ENCODE results near the gene ZFAND2B. TPM values are rescaled to one million over a fixed set of nuclear protein-coding genes. Genes with fewer than 3 reads are reported as not detected.

The ZFAND2B gene
- total RNA-seq, 4 donors from 2014 or later: 34.7 to 44.5 (median 37.6) TPM

DNA sequence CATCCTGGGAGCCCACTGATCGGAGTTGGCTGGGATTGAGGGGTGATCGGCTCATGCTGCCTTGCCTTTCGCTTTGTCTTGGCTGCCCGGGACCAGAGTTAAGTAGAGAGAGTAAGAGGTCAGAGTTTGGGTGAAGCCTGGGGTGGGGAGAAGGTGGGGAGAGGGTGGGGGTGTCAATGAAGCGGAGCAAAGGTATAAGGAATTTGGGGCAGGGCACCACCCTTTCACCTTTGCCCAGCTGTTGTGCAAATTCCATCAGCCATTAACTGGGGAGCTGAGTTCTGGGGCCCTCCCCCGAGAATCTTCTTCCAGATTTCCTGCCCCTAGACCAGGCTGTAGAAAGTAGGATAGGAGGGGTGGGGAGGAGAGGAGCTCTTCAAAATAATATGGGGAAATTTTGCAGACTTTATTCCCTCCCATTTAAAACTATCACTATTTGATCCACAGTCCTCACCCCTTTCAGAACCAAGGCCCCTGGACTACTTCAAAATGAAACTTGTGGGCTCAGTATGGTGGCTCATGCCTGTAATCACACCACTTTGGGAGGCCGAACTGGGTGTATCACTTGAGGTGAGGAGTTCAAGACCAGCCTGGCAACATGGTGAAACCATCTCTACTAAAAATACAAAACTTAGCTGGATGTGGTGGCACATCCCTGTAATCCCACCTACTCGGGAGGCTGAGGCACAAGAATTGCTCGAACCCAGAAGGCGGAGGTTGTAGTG is 36.5 kb upstream of the ZFAND2B start, which contains the start of gene SLC23A3:
Gene SLC23A3, minus strand, starts transcription at position 100 of the 725 bp plus-strand sequence. Its CDS starts 45 bp downstream, at position 55.
- peak within 1 kb of the TSS in 3 of 4 donors; percentile 61 to 83 (median 76) for H3K27ac ChIP-seq
- H3K4me1 ChIP-seq: peaks cover 0 to 24% (median 14%) of the 10 kb centered on the region in 3 donors
- H3K4me3 ChIP-seq: no peak within 1 kb of the TSS
- H3K36me3 ChIP-seq: peaks cover 0 to 35% of the 10 kb centered on the region in 2 donors
- ATAC-seq: no peak
- no peaks in the 10 kb centered on the region for H3K9me3 ChIP-seq
- H3K27me3 ChIP-seq: no peaks in the 10 kb centered on the region
- TF ChIP-seq EP300 (IDR thresholded peaks at IDR 0.05) (no peak), POLR2AphosphoS5 (IDR thresholded peaks at IDR 0.05) (no peak), POLR2A (IDR thresholded peaks at IDR 0.05) (no peak)
- TF ChIP-seq, protein P1, sequence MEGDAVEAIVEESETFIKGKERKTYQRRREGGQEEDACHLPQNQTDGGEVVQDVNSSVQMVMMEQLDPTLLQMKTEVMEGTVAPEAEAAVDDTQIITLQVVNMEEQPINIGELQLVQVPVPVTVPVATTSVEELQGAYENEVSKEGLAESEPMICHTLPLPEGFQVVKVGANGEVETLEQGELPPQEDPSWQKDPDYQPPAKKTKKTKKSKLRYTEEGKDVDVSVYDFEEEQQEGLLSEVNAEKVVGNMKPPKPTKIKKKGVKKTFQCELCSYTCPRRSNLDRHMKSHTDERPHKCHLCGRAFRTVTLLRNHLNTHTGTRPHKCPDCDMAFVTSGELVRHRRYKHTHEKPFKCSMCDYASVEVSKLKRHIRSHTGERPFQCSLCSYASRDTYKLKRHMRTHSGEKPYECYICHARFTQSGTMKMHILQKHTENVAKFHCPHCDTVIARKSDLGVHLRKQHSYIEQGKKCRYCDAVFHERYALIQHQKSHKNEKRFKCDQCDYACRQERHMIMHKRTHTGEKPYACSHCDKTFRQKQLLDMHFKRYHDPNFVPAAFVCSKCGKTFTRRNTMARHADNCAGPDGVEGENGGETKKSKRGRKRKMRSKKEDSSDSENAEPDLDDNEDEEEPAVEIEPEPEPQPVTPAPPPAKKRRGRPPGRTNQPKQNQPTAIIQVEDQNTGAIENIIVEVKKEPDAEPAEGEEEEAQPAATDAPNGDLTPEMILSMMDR (IDR thresholded peaks at IDR 0.05): no peak
- WGBS, 2 donors (ENCODE audit: low coverage in 1 of 2): 81 to 89% methylated on average over 3 to 8 of the region's 10 CpGs

DNA sequence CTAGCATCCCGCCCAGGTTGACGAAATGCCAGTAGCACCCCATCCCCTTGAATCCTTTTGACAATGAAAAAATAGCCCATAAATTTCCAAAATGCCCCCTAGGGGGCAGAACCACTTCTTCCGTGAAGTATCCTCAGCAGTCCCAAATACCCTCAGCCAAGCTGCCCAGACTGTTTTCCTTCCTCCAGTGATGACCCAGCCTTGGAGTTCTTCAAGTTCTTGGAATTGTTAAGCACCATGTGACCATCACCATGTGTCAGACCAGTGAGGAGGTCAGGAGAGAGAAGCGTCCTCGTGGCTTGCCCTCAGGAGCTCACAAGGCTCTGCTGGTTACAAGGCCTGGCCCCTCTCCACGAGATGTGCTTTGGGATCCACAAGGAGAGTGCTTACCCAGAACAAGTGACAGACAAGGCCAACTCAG is 35.3 kb upstream of the ZFAND2B start:
- WGBS, 2 donors (ENCODE audit: low coverage in 1 of 2): 25 to 32% methylated on average over 3 to 5 of the region's 6 CpGs
- peak overlapping the region; percentile 50 to 83 (median 68) for H3K27ac ChIP-seq
- H3K27me3 ChIP-seq: no peaks in the 10 kb centered on the region
- no peak overlapping the region for H3K4me3 ChIP-seq
- TF ChIP-seq, protein P1 (IDR thresholded peaks at IDR 0.05): peak in 3 of 4 experiments; percentile 71 to 83 (median 77)
- TF ChIP-seq POLR2AphosphoS5 (IDR thresholded peaks at IDR 0.05) (peak; percentile 32), EP300 (IDR thresholded peaks at IDR 0.05) (no peak)
- peaks cover 0 to 36% of the 10 kb centered on the region in 2 donors for H3K36me3 ChIP-seq
- no peaks in the 10 kb centered on the region for H3K9me3 ChIP-seq
- H3K4me1 ChIP-seq: peaks cover 0 to 35% (median 21%) of the 10 kb centered on the region in 3 donors
- peak; percentile 97 for ATAC-seq

DNA sequence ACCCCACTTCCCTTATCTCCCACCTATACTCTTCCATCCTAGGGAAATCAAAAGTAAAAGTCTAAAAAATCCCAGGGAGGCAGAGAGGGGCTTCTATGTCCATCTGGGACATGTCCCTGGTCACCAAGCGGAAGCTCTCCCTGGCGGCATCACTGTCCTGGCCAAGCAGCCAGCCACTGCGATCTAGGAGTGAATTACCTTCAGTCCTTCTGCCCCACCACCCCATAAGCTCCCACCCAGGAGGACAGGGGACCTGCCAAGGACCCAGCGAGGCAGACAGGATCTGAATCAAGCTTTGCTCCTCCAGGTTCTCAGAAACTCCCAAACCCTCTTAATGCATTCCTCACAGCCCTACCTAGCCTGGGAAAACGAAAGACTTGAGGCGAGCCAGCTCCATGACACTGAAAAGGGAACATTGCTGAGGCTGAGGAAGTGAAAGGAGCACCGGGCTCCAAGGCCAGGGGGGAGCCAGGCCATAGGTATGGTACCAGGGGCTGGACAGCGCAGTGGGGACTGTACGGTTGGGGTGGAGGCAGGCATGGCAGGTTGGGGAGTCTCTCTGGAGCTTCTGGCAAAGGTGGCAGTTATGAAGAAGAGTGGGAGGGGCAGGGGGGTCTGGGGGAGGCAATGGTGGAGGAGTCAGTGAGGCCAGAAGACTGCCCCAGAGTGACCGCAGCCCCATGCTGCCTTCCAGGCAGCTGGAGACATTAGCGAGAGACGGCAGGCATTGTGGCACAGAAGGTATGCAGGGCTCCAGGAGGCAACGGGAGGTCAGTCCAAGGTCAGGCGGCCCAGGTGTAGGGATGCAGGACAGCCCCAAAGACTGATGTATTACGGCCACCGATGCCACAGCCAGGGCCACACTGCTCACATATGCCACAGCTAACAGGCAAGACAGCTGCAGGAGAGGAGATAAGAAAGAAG is 34.1 kb upstream of the ZFAND2B start:
- peaks cover 0 to 39% (median 21%) of the 10 kb centered on the region in 3 donors for H3K4me1 ChIP-seq
- H3K27me3 ChIP-seq: no peaks in the 10 kb centered on the region
- peak overlapping the region; percentile 50 to 83 (median 68) for H3K27ac ChIP-seq
- TF ChIP-seq POLR2AphosphoS5 (IDR thresholded peaks at IDR 0.05): no peak
- TF ChIP-seq, protein P1 (IDR thresholded peaks at IDR 0.05): no peak
- no peak for TF ChIP-seq EP300 (IDR thresholded peaks at IDR 0.05)
- 78 to 91% methylated on average over 4 to 10 of the region's 16 CpGs for WGBS, 2 donors (ENCODE audit: low coverage in 1 of 2)
- H3K4me3 ChIP-seq: no peak overlapping the region
- no peak for ATAC-seq
- H3K9me3 ChIP-seq: no peaks in the 10 kb centered on the region
- H3K36me3 ChIP-seq: peaks cover 0 to 36% of the 10 kb centered on the region in 2 donors

DNA sequence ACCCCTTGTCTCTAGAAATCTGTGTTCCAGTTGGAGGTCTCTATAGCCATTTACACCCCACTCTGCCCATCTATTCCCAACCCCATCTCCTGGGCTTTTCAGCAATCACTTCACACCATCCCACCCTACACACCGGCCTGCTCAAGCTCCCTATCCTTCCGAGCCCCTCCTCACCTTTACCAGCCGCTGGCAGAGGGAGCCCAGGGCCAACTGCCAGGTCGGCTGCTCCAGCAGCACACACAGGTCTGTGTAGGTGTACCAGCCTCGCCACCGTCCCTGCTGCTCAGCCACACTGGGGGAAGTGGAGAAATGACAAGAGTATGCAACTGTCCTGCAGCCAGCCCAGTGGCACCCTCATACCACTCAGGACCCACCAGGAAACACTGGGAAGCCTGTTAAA is 33.4 kb upstream of the ZFAND2B start:
- Histone ChIP-seq H3K27me3 (no peaks in the 10 kb centered on the region), H3K4me3 (no peak overlapping the region), H3K9me3 (no peaks in the 10 kb centered on the region), H3K27ac (peak overlapping the region in 1 of 4 donors; percentile 61), H3K36me3 (peaks cover 0 to 36% of the 10 kb centered on the region in 2 donors), H3K4me1 (peaks cover 0 to 41% (median 21%) of the 10 kb centered on the region in 3 donors)
- TF ChIP-seq EP300 (IDR thresholded peaks at IDR 0.05): no peak
- TF ChIP-seq, protein P1 (IDR thresholded peaks at IDR 0.05): no peak
- no peak for TF ChIP-seq POLR2AphosphoS5 (IDR thresholded peaks at IDR 0.05)
- TF ChIP-seq POLR2A (IDR thresholded peaks at IDR 0.05): no peak
- 86 to 93% methylated on average over 3 to 5 of the region's 6 CpGs for WGBS, 2 donors (ENCODE audit: low coverage in 1 of 2)
- no peak for ATAC-seq

Measured in gastroesophageal sphincter (tissue), 4 donors.